DMS53 treated with DMSO at 0.1 percent for 48 hours (cell line): Measurements from ENCODE around the gene NR4A1.

Experiments
- DNase-seq: peaks from one replicate; lab custom pipeline; 2025; ENCODE audit not compliant: unreplicated experiment; lab: John Stamatoyannopoulos, UW

NR4A1 gene

GRCh38 chr12:52076811-52077210 lies 25.6 kb downstream of the NR4A1 start:
- DNase-seq = no peak

- no peak for DNase-seq
These were observed 27.0 kb downstream of the NR4A1 start for GRCh38 chr12:52078276-52078675.

- DNase-seq = no peak
These were observed 28.5 kb downstream of the NR4A1 start, which contains the start of gene SMIM41 for GRCh38 chr12:52079576-52080402. Gene SMIM41 (plus strand): TSS chr12:52079704. CDS start chr12:52079780, 76 bp downstream.

GRCh38 chr12:52080403-52081251 lies 29.4 kb downstream of the NR4A1 start:
- DNase-seq = no peak

- peak; percentile 22 for DNase-seq
These were observed 30.1 kb downstream of the NR4A1 start for GRCh38 chr12:52081263-52081733.

GRCh38 chr12:52082026-52082668 lies 30.9 kb downstream of the NR4A1 start:
- no peak for DNase-seq

- no peak for DNase-seq
These were observed 31.4 kb downstream of the NR4A1 start for GRCh38 chr12:52082669-52082987.

- peak; percentile 55 for DNase-seq
These were observed 31.9 kb downstream of the NR4A1 start for GRCh38 chr12:52082988-52083637.

- DNase-seq = no peak
These were observed 32.4 kb downstream of the NR4A1 start for GRCh38 chr12:52083638-52083996.

- DNase-seq = no peak
These were observed 33.4 kb downstream of the NR4A1 start for GRCh38 chr12:52084491-52085231.

- DNase-seq = no peak
These were observed 34.5 kb downstream of the NR4A1 start for GRCh38 chr12:52085682-52086180.

GRCh38 chr12:52086366-52086765 lies 35.1 kb downstream of the NR4A1 start:
- no peak for DNase-seq

GRCh38 chr12:52086944-52087835 lies 35.9 kb downstream of the NR4A1 start:
- no peak for DNase-seq

- no peak for DNase-seq
These were observed 36.9 kb downstream of the NR4A1 start for GRCh38 chr12:52087961-52088820.

GRCh38 chr12:52089491-52089890 lies 38.2 kb downstream of the NR4A1 start:
- no peak for DNase-seq

GRCh38 chr12:52090291-52090690 lies 39.0 kb downstream of the NR4A1 start:
- DNase-seq = no peak

- no peak for DNase-seq
These were observed 39.8 kb downstream of the NR4A1 start for GRCh38 chr12:52091061-52091460.

- no peak for DNase-seq
These were observed 40.6 kb downstream of the NR4A1 start for GRCh38 chr12:52091869-52092268.
